HG02970 (cell line): ENCODE measurements around the gene TUBAL3.

ENCODE experiments used
- ATAC-seq: cut with Tn5 transposase; IDR thresholded peaks from one replicate; pipeline ENCODE4 v1.9.1; 2021; ENCODE audit warnings: mild to moderate bottlenecking, moderate library complexity, moderate number of reproducible peaks; ENCODE audit not compliant: unreplicated experiment, low FRiP score

Gene TUBAL3

DNA sequence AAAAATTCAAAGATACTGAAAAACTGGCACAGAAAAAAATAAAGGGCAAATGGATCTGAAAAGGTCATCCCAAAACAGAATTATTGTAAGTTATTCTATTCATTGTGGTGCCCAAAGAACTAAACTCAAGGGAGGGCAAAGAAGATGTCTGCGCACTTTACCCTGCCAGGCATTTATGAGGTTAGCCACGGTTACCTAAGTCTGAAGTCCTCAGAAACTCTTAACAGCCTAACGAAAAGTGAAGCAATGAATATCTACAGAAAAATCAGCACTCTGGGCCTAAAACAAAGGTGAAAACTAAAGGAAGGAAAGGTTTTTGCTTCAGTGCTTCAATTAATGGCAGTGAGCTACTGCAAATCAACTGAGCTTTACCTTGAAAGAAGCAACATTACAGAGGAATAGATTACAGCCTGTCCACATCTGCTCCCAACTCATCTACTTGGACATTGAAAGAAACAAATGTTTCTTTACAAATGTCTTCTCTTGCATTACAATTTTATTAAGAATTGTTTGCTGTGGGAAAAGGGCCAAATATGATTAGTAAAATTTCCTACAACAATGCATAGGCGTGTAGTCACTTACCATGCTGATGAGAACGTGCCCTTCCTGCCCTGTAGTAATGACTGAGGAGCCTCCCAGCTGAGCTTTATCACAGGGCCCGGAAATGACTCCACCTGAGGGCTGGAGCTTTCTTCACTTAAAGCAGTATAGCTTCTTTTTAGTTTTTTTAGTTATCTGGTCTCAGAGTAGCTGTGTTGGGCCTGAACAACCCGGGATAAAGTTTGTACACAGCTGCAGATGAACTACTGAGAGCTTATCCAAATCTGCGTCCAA is at the start of gene TUBAL3:
Gene TUBAL3, minus strand, starts transcription at position 621 of the 834 bp plus-strand sequence. Its CDS starts 36 bp downstream, at position 585.
- ATAC-seq = no peak

DNA sequence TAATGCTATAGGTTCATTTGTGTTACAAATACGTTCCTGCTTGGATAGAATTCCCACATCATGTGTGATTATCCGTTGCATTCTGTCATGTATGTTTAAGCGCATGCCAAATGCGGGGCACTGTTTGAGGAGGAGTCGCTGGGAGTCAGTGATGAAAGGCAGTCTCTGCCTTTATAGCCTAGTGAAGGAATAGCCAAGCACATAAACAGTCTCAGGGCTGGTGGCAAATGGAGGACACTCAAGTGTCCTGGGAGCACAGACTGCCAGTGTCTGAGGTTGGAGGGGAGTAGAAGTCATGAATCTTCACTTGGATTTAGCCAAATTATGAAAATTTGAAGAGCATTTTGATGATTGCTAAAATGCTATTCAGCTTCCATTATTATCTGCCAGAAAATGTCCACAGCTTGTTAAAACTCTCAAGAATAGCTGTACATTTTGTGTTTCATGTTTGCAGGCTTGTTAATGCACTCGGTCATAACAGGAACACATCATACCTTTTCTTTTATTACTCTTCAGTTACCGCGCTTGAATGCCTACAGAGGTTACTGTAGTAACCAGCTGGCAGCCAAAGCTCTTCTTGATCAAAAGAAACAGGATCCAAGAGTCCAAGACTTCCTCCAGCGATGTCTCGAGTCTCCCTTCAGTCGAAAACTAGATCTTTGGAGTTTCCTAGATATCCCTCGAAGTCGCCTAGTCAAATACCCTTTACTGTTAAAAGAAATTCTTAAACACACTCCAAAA is 49.3 kb upstream of the TUBAL3 start:
- ATAC-seq = no peak

DNA sequence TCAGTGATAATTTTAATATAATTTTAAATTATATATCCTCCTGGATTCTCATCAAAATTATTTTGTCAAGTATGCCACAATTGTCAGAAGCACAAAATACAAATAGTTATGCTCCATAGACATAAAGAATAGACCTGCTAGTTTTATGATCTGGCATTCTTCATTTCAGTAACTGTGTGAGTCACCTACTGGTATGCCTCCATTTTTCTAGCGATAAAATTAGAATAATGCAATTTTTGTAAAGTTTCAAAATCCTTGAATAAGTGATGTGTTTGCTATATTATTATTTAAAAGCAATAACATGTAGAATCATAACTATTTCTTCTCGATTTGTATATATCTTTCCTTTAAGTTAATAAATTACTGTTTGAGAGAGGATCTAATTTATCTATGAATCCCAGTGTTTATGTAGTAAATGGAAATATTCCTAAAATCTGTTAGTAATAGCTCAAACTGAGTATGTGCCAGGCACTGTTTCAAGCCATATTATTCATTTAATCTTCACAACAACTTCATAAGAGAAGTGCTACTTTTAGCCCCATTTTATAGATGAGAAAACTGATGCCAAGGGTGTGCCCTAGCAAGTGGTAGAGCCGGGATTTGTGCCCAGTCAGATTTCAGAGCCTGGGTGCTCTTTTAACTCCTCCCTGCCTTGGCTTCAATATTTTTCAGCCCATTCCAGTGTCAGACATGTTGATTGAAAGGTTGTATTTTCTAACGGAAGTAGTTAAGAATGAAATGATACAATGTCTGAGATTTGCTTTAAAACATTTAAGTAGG is 46.2 kb upstream of the TUBAL3 start:
- ATAC-seq = no peak

DNA sequence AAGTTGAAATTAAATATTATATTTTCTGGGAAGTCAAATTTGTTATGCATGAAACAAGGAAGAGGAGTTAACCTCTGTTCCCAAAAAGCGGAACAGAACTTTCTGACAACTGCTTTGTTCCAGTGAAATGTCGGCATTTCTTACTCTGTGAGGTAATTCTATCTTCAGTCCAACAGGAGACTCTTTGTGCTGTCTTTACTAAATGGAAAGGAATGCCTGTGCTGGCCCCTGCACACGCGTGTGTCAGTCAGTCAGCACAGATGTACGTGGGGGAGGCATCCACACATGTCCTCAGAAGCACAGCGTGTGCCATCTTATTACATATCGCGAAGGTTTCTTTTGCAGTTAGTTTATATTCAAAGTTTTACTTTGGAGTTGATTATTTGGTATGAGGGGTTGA is 45.2 kb upstream of the TUBAL3 start:
- no peak for ATAC-seq

DNA sequence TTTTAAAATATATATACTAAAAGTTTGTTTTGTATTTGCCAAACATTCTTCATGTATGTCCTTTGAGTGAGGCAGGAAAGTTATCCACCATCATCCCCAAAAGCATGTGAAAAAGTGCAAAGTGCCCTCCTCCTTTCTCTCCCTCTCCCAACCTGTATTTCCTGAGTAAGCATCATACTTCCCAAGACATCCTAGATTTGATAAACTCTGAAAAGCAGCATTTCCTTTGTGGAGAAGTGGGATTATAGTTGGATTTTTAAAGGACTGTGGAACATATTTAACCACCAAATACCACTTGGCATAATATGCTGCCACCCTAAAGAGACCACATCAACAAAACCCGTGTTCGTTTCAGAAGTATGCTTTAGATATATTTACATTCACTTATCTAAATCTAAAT is 44.6 kb upstream of the TUBAL3 start:
- ATAC-seq = no peak

DNA sequence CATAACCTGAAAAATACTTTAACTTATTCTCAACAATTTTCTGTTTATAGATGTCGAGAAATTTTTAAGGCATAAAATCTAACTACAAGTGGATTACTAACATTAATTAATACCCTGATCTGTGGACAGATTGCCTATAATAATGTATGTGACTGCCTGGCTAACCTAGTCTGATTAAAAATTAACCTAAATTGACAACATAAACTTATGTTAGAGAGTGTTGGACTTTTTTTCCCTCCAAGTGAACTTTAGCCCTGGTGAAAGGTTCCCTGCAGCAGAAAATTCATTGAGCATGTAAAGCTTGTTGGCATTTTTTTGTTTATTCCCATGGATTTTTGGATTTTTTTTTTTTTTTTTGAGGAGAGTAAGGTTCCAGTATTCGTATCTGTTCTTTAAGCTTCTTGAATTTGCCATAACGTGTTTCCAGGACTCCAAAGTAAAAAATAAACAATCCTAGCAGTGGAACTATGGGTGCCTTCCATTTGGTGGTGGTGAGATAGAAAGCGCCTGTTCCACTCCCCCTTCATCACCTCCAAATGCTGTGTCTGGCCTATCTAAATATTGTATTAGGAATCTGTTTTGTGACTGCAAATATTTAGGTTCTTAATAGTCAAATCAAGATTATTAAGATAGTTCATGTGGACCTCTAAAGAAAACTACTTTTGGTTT is 43.8 kb upstream of the TUBAL3 start:
- ATAC-seq = no peak

DNA sequence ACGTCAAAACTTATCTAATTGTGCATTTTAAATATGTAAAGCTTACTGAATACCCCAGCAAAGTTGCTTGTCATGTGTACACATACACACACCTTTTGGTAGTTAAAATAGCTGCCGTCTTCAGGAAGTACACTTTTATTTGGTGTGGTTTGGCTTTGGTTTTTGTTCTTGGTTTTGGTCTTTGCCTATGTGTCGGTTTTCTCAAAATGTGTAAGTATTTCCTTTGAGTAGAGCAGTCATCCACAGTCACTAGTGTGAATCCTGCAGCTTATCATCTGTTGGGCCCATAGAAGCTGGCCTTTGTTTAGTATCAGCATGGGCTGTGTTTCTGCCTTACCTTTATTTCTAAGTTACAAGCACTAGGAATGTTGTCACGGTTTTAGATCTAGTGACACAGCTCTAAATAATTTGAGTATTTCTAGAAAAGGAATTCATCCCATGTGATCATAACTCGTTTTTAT is 43.0 kb upstream of the TUBAL3 start:
- ATAC-seq = no peak

DNA sequence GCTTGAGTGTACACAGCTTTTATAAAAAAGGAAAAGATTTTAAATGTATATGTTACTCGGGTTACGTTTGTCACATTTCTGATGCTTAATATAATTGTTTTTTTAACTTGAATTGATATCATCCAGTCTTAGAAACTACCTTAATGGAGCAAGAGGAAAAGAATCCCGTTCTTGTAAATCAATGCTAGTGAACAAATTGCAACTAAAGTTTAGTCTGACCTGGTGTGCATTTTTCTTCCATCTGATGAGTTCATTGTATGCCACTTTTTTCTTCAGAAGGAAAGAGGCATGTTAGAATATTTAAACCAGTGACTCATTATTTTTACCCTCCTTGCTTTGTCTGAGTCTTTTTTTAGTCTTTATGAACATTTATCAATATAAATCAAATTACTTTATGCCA is 42.4 kb upstream of the TUBAL3 start:
- ATAC-seq = no peak

DNA sequence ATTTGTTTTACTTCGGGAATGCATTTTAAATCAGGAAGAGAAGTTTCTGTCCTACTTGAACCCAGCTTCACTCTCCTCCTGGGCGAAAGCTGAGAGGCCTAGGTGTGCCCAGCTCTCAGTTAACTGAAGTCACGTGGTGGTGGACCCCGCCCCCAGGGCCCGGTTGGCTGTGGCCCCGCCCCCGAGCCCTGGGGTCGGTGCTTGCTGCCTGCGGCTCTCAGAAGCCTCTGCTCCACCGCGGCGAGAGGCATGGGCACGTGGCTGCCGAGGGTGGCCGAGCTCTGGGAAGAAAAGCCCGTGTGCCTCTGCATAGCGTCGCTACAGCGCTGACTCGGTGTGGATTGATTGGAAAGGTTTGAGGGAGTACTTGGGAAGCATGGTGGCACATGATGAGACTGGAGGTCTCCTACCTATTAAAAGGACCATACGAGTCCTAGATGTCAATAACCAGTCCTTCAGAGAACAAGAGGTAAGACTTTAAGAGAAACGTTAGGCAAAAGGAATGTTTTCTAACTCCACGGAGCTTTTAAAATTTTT is 41.8 kb upstream of the TUBAL3 start:
- peak; percentile 44 for ATAC-seq

DNA sequence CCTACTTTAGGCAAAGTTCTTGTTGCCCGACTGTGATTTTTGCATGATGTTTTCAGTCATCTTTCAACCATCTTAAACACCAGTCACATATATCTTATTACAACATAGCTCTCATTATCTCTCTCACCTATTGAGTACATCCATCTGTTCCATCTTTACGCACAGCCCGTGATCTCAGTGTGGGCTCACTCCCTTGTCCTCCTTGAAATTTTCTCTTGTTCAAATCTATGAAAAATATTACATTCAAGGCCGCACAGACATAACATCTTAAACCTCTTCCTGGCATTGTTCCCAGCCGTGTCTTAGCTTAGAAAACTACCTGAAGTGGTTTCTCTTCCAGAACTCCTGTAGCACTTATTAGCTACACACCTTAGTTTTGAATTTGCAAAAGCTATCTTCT is 40.4 kb upstream of the TUBAL3 start:
- no peak for ATAC-seq

DNA sequence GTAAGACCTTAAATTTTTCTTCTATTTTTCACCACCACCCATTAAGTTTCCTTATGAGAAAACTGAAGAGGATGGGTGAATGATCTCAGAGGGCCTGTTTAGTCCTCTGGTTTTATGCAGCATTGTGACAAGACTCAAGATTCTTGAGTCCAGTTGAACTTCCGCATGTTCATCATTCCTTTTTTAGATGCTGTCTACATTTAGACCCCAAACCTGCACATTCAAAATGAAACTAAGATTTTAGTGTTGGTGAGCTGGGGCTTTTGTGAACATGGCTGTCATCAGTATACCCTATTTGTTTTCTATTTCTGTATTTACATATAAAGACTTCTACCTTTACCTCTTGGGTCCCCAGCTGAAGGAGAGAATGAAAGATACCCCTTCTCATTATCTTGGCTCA is 38.8 kb upstream of the TUBAL3 start:
- peak; percentile 53 for ATAC-seq

DNA sequence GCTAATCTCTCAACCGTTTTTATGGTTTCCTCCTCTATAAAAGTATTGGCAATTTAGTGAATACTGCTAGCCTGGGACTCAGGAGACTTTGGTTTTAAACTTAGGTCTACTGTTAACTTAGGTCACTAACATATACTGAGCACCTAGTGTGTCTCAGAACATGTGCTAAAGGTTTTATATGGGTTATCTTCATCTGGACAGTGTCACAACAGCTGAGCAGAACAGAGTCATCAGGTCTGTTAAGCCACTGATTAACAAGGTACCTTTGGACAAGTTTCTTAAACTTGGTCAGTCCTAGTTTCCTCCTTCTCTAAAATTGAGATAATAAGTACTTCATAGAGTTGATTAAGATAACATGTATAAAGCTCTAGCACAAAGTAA is 38.4 kb upstream of the TUBAL3 start:
- peak; percentile 21 for ATAC-seq

DNA sequence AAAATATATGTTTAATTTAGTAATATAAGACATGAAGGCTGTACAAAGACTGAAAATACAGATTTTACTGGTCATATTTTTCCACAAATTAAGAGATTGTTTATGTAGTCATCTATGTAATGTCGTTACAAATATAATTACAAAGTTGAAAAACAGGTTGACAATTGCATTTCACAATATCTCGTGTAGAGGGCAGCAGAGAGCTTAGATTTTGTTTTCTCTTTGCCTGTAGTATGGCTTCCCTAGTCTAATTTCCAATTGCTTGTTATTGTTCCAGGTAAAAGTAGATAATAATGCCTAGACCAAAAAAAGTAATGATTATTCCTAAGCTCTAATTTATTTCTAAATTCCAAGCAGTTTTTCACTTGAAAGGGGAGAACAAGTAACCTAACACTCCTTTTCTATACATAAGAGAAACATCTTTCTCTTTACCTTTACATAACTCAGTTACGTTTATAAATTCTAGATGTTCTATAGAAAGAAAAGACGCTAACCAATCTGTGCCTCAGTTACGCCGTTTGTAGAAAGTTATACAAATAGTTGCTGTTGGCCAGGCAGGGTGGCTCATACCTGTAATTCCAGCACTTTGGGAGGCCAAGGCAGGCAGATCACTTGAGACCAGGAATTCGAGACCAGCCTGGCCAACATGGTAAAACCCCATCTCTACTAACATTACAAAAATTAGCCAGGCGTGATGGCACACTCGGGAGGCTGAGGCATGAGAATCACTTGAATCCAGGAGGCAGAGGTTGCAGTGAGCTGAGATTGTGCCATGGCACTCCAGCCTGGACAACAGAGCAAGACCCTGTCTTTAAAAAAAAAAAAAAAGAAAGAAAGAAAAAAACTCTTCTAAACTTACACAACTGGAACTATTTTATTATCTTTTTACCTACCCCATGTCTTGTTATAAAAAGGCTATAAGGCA is 37.7 kb upstream of the TUBAL3 start:
- ATAC-seq = no peak

DNA sequence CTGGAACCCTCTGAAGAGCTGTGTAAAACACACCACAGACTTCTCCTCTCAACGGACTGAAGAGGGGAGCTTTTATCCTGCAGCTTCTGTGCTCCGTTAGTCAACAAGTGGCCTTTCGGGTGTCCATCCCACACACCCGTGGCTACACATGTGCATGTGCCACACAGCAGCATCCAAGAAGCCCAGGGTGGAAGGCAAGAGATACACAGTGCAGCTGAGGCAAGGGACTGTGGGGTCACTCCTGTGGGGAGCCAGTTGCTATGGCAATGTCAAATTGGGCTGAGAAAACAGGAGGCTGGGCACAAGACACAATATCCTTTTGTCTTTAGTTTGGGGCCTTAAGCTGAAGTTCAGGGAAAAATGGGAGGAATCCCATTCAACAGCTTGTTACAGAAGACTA is 36.5 kb upstream of the TUBAL3 start:
- ATAC-seq = no peak

DNA sequence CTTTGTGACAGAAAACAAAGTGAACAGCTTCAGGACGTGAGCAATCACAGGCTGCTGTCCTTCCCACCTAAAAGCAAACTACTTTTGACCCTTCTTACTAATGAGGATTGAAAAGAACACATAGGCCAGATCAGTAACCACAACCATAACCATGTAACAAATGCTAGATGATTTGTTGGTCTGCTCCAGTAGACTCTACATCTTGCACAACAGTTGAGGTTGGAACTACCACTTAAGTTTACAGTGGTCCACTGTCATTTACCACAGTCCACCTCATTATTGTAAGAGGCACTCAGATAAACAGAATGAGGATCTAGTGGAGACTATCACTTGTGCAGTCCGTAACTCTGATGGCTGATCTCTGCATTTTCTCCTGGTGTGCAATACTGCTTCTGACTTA is 35.6 kb upstream of the TUBAL3 start:
- ATAC-seq = no peak

DNA sequence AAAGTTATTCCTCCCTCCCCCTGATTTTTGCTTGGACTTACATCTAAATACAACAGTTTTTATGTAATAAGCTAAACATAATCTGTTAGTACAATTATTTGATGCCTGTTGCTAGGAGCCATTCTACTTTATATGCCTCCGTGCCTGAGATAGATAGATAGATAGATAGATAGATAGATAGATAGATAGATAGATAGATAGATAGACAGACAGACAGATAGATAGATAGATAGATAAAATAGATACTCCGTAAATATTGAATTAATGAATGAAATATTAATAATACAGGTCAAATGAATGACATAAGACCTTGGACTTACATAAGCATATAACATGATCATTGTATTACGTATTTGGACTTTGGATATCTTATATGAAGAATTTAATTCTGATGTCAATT is 30.7 kb upstream of the TUBAL3 start:
- ATAC-seq = no peak

DNA sequence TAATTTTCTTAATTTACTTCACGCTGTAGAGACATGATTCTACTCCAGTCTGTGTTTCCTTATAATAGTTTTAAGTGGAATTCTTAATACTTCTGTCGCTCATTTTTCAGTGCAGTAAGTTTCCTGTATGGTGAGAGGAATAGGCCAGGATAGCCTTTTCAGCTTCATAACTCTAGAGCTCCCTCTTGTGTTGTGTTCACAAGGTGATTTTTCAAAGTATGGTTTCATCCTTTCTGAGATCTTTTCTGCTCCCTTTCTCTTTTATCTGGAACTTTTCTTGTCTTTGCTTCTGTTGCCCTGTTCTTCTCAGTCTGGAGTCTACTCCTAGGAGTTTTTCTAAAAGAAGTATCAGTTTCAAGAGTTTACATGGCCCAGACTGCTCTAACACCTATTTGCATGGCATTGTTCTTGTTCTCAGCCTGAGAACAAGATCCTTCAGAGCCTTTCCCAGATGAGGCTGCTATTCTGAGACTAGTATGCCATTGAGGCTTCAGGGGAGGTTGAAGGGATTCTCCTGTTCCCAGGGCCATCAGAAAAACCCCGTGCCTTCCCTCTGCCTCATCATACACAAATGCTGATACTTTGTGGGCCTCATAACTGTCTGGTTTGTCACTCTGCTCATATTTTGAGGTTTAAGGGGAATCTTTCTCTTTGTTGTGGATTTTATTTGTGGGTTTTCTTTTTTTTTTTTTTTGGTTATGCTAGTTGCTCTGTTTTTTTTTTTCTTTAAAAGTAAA is 29.6 kb upstream of the TUBAL3 start:
- no peak for ATAC-seq

DNA sequence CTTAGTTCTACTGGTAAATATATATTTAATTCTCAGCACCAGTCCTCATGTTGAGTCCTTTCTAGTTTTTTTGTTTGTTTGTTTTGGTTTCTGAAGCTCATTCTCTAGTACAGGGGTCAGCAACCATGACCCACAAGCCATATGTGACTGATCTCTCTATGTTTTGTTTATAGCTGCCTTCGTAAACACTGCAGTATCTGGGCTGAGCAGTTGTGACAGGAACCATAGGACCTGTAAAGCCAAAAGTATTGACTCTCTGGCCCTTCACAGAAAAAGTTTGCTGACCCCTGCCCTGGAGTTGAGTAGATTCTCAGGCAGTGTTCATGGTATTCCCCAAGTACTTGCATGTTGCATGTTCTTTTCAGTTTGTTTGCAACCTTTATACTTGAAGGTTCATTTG is 28.6 kb upstream of the TUBAL3 start:
- no peak for ATAC-seq

DNA sequence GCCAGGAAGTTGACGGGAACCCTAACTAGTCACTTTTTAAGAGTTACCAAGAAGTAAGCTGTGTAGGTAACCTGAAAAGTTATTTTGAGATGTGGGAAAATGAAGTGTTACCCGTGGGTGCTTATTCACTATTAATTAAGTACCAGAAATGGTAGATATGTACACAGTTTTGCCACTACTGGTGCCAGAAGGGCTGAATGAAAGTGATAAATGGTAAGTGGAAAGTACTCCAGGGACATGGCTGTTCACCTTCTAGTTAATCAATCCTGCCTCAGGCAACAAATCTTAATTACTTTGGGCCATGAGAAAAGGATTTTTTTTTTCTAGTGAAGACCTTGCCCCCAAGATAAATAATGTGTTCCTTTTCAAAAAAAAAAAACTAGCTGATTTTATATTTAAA is 23.5 kb upstream of the TUBAL3 start:
- no peak for ATAC-seq
